Measurements from ENCODE around the gene EFHC1. TPM values are rescaled to one million over a fixed set of nuclear protein-coding genes. Genes with fewer than 3 reads are reported as not detected.

EFHC1 gene
- total RNA-seq, 1 experiment from 2014 or later, result 13.2 TPM

DNA sequence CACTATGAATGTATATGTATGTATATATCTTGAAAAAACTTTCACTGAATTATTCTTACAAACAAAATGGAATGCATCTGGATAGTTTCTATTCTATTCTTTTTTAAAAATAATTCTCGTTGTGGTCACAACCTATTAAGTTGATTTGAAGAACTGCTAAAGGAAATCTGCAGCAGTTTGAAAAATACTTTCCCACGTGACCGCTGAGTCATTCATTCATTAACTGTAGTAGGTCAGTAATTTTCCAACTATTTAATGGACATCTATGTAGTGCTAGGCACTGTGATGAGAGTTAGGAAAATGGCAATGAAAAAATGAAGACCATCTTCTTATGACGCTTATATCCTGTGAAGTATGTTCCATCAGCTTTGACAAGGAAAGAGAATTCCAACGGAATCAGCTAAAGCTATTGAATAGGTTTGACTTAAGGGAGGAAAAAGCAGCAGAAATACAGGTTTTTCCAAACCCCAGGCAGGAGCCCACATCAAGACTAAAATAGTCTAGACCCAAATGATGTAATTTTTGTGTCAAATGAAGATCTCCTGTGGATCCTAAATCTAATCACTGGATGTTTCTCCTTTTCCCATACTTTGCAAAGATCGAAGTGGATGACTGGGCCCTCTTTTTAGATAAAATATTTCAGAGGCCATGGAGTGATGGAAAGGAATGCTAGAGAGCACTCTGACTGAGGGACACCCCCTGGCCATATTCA lies 4.1 kb upstream of the EFHC1 start:
- Histone ChIP-seq H3K23ac (ENCODE audit: insufficient read length, low read depth, low read length) (no peak overlapping the region), H4K91ac (ENCODE audit: insufficient read length, low read depth, low read length) (no peak overlapping the region), H3K27me3 (ENCODE audit: insufficient read depth, low read length) (no peaks in the 10 kb centered on the region), H2AFZ (ENCODE audit: low read length) (no peak overlapping the region), H4K8ac (replicated peaks; ENCODE audit: insufficient read length, low read depth, low read length) (no peak overlapping the region), H2BK20ac (ENCODE audit: low read depth, low read length, poor library complexity, severe bottlenecking) (no peak overlapping the region), H3K79me1 (ENCODE audit: insufficient read depth, low read depth, low read length, poor library complexity, severe bottlenecking) (no peaks in the 10 kb centered on the region), H3K56ac (ENCODE audit: insufficient read length, low read depth, low read length) (no peak overlapping the region), H2BK120ac (ENCODE audit: low read depth, low read length, poor library complexity, severe bottlenecking) (no peak overlapping the region), H3K9me3 (ENCODE audit: control insufficient read depth, low read depth, low read length) (no peaks in the 10 kb centered on the region), H4K5ac (ENCODE audit: insufficient read length, low read depth, low read length) (no peak overlapping the region), H2BK5ac (ENCODE audit: insufficient read length, low read length) (no peak overlapping the region), H3K4me2 (ENCODE audit: insufficient read depth, insufficient read length, low read length) (no peak overlapping the region), H3K23me2 (ENCODE audit: insufficient read length, low read depth, low read length, poor library complexity, severe bottlenecking) (peaks cover 15% of the 10 kb centered on the region), H3K9ac (ENCODE audit: extremely low read depth, insufficient read length, low read length) (no peak overlapping the region), H3K4ac (ENCODE audit: low read depth, low read length) (no peak overlapping the region), H3K27ac (ENCODE audit: insufficient read length, low read depth, low read length) (no peak overlapping the region), H2BK12ac (ENCODE audit: insufficient read length, low read depth, low read length) (no peak overlapping the region), H2AK5ac (ENCODE audit: insufficient read length, low read length) (no peak overlapping the region), H3K14ac (ENCODE audit: insufficient read depth, low read length) (no peak overlapping the region), H4K20me1 (ENCODE audit: control insufficient read depth, insufficient read depth, insufficient read length) (no peaks in the 10 kb centered on the region), H2BK15ac (ENCODE audit: low read depth, low read length) (no peak overlapping the region), H3K79me2 (ENCODE audit: insufficient read depth, low read length) (no peaks in the 10 kb centered on the region), H3K18ac (ENCODE audit: insufficient read length, low read depth, low read length) (no peak overlapping the region), H3T11ph (ENCODE audit: low read length) (no peak overlapping the region), H3K4me1 (ENCODE audit: insufficient read depth, low read length) (no peaks in the 10 kb centered on the region)
- H3K9me3 Mint-ChIP-seq, result no peaks in the 10 kb centered on the region
- H3K27ac Mint-ChIP-seq, result no peak overlapping the region
- H3K4me1 Mint-ChIP-seq, result peaks cover 14 to 18% of the 10 kb centered on the region in 2 experiments
- H3K36me3 Mint-ChIP-seq (ENCODE audit: insufficient read depth in 1 of 3, low read depth in 3 of 3), result no peaks in the 10 kb centered on the region
- DNase-seq, result no peak
- TF ChIP-seq, protein P1, sequence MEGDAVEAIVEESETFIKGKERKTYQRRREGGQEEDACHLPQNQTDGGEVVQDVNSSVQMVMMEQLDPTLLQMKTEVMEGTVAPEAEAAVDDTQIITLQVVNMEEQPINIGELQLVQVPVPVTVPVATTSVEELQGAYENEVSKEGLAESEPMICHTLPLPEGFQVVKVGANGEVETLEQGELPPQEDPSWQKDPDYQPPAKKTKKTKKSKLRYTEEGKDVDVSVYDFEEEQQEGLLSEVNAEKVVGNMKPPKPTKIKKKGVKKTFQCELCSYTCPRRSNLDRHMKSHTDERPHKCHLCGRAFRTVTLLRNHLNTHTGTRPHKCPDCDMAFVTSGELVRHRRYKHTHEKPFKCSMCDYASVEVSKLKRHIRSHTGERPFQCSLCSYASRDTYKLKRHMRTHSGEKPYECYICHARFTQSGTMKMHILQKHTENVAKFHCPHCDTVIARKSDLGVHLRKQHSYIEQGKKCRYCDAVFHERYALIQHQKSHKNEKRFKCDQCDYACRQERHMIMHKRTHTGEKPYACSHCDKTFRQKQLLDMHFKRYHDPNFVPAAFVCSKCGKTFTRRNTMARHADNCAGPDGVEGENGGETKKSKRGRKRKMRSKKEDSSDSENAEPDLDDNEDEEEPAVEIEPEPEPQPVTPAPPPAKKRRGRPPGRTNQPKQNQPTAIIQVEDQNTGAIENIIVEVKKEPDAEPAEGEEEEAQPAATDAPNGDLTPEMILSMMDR (conservative IDR thresholded peaks at IDR 0.05), result no peak
- H3K27me3 Mint-ChIP-seq (ENCODE audit: low read depth), result peaks cover 3% of the 10 kb centered on the region; the same call in 1 of the 2 replicates
- WGBS (ENCODE audit: extremely low coverage, insufficient read length, low lambda C conversion rate), result no CpG with 5 or more reads among the region's 6 CpGs
- H3K4me3 Mint-ChIP-seq, result no peak overlapping the region

All from H9 (cell line).